IgD-negative memory B cell (primary cell): ENCODE data around the gene SGCD. TPM values are rescaled to one million over a fixed set of nuclear protein-coding genes. Genes with fewer than 3 reads are reported as not detected.
A peak's percentile ranks its signal among the peaks of the same experiment; 100 is the strongest.

ENCODE experiments used
- H3K27ac Mint-ChIP-seq, 3 donors: one replicate each; pipeline ENCODE4 v1.8.0; 2020 to 2022; ENCODE audit warnings: mild to moderate bottlenecking in 3 of 3, mixed read lengths in 3 of 3, moderate library complexity in 1 of 3
- H3K27me3 Mint-ChIP-seq: one replicate; pipeline ENCODE4 v1.8.0; 2021; ENCODE audit warnings: mixed read lengths
- H3K36me3 Mint-ChIP-seq: one replicate; pipeline ENCODE4 v1.8.0; 2020; ENCODE audit warnings: mild to moderate bottlenecking, mixed read lengths
- H3K4me1 Mint-ChIP-seq, 3 donors: one replicate each; pipeline ENCODE4 v1.8.0; 2020 to 2022; ENCODE audit warnings: mixed read lengths in 3 of 3, mild to moderate bottlenecking in 1 of 3
- H3K4me3 Mint-ChIP-seq, 4 donors: one replicate each; pipeline ENCODE4 v1.8.0; 2020 to 2022; ENCODE audit warnings: mild to moderate bottlenecking in 4 of 4, mixed read lengths in 4 of 4, moderate library complexity in 3 of 4
- H3K9me3 Mint-ChIP-seq, 3 donors: one replicate each; pipeline ENCODE4 v1.8.0; 2020 to 2021; ENCODE audit warnings: mixed read lengths in 3 of 3, mild to moderate bottlenecking in 1 of 3
- polyA plus RNA-seq: library from polyadenylated mRNA; unstranded; fragments of 300-500 nt; fragmentation: Illumina TruSeq; gene quantifications from one replicate; pipeline ENCODE4 v1.2.3, GENCODE V29; 2021

The SGCD gene
- polyA plus RNA-seq, 1 donor from 2014 or later, result not detected

DNA sequence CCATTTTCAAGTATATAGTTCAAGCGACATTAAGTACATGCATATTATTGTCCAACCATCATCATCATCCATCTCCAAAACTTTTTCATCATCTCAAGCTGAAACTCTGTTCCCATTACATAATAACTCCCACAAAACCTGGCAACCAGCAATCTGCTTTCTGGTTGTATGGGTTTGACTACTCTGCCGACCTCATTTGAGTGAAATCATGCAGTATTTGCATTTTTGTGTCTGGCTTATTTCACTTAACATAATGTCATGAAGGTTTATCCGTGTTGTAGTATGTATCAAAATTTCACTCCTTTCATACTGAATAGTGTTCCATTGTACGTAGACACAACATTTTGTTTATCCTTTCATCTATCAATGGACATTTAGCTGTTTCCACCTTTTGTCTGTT, 74.8 kb downstream of the SGCD start:
- Mint-ChIP-seq H3K4me1 (peaks cover 16 to 24% (median 17%) of the 10 kb centered on the region in 3 donors), H3K4me3 (peak overlapping the region; percentile 65 to 94 (median 76)), H3K27me3 (no peaks in the 10 kb centered on the region), H3K36me3 (no peaks in the 10 kb centered on the region), H3K9me3 (no peaks in the 10 kb centered on the region), H3K27ac (peak overlapping the region; percentile 86 to 95 (median 94))

DNA sequence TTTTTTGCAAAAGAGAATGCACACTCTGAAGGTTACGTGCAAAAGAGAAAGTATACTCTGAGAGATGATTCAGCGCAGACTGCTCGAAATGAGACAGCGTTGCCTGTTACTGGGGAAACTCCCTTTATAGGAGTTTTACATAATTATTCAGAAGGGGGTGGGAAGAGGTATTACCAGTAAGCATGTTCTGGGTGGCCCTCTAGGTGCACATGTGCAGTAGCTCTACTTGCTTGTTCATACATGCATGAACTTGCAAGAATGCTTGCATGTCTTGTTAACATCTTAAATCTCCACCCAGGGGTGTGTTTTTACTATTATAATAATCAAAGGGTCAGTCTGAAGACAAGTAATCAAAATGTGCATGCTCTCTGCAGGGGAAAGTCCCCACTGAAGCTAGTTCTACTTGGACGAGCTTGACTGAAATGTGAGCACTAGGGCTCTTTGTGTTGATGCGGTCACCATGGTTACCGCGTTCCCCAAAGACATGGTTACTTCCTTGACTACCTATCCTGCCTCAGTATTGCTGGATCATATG, 75.5 kb downstream of the SGCD start:
- Mint-ChIP-seq H3K27ac (peak overlapping the region; percentile 86 to 95 (median 94)), H3K4me3 (peak overlapping the region; percentile 65 to 94 (median 76)), H3K36me3 (no peaks in the 10 kb centered on the region), H3K27me3 (no peaks in the 10 kb centered on the region), H3K4me1 (peaks cover 16 to 24% (median 17%) of the 10 kb centered on the region in 3 donors), H3K9me3 (no peaks in the 10 kb centered on the region)

GRCh38 chr5:156405988-156406387, 79.0 kb downstream of the SGCD start:
- peak overlapping the region in 2 of 3 donors; percentile 80 to 94 for H3K27ac Mint-ChIP-seq
- H3K27me3 Mint-ChIP-seq, result peaks cover 6% of the 10 kb centered on the region

GRCh38 chr5:156407251-156407650, 80.3 kb downstream of the SGCD start:
- no peaks in the 10 kb centered on the region for H3K36me3 Mint-ChIP-seq
- H3K27me3 Mint-ChIP-seq, result peaks cover 6% of the 10 kb centered on the region
- H3K4me3 Mint-ChIP-seq, result no peak overlapping the region
- peaks cover 10 to 17% (median 11%) of the 10 kb centered on the region in 3 donors for H3K4me1 Mint-ChIP-seq
- no peaks in the 10 kb centered on the region for H3K9me3 Mint-ChIP-seq
- H3K27ac Mint-ChIP-seq, result no peak overlapping the region

More at GRCh38 chr5:156405988-156406387, 79.0 kb downstream of the SGCD start:
- Mint-ChIP-seq H3K36me3 (no peaks in the 10 kb centered on the region), H3K9me3 (no peaks in the 10 kb centered on the region), H3K4me3 (no peak overlapping the region), H3K4me1 (peaks cover 16 to 24% (median 17%) of the 10 kb centered on the region in 3 donors)

GRCh38 chr5:156409834-156410233, 82.9 kb downstream of the SGCD start:
- no peaks in the 10 kb centered on the region for H3K36me3 Mint-ChIP-seq
- H3K27ac Mint-ChIP-seq, result no peak overlapping the region
- H3K4me1 Mint-ChIP-seq, result no peaks in the 10 kb centered on the region
- H3K4me3 Mint-ChIP-seq, result no peak overlapping the region
- peaks cover 8% of the 10 kb centered on the region for H3K27me3 Mint-ChIP-seq
- H3K9me3 Mint-ChIP-seq, result no peaks in the 10 kb centered on the region

- Mint-ChIP-seq H3K4me3 (no peak overlapping the region), H3K27me3 (peaks cover 8% of the 10 kb centered on the region), H3K4me1 (no peaks in the 10 kb centered on the region), H3K27ac (no peak overlapping the region), H3K9me3 (no peaks in the 10 kb centered on the region), H3K36me3 (no peaks in the 10 kb centered on the region)
Observed at GRCh38 chr5:156411185-156411613, 84.2 kb downstream of the SGCD start.

- Mint-ChIP-seq H3K27me3 (peaks cover 8% of the 10 kb centered on the region), H3K9me3 (no peaks in the 10 kb centered on the region), H3K4me1 (no peaks in the 10 kb centered on the region), H3K4me3 (no peak overlapping the region), H3K27ac (no peak overlapping the region), H3K36me3 (no peaks in the 10 kb centered on the region)
Observed at GRCh38 chr5:156411957-156412356, 85.0 kb downstream of the SGCD start.

GRCh38 chr5:156414391-156414790, 87.4 kb downstream of the SGCD start:
- Mint-ChIP-seq H3K4me3 (no peak overlapping the region), H3K9me3 (no peaks in the 10 kb centered on the region), H3K27me3 (peaks cover 5% of the 10 kb centered on the region), H3K36me3 (no peaks in the 10 kb centered on the region), H3K4me1 (no peaks in the 10 kb centered on the region), H3K27ac (no peak overlapping the region)

- no peaks in the 10 kb centered on the region for H3K9me3 Mint-ChIP-seq
- H3K4me1 Mint-ChIP-seq, result no peaks in the 10 kb centered on the region
- H3K36me3 Mint-ChIP-seq, result no peaks in the 10 kb centered on the region
Observed at GRCh38 chr5:156419661-156420060, 92.7 kb downstream of the SGCD start.

GRCh38 chr5:156420665-156421064, 93.7 kb downstream of the SGCD start:
- no peak overlapping the region for H3K27ac Mint-ChIP-seq

More at GRCh38 chr5:156419661-156420060, 92.7 kb downstream of the SGCD start:
- Mint-ChIP-seq H3K27me3 (peaks cover 4% of the 10 kb centered on the region), H3K4me3 (no peak overlapping the region), H3K27ac (no peak overlapping the region)

DNA sequence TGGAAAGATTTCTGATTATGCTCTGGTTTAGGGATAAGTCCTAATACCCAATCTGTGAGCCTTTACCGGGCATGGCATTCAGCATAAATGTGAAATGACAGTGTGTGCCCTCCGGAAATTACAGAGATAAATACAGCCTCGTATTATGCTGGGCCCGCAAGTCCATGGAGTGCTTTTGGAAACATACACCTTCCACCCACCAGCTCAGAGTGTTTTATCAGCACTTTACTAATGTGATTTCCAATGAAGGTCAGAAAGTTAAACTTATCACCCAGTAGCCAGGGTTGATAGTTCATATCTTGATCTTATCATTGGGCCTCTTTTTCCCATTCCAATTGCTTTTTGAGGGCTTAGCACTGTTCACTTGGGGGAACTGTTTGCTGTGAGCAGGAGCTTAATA, 94.8 kb downstream of the SGCD start:
- Mint-ChIP-seq H3K4me1 (no peaks in the 10 kb centered on the region), H3K36me3 (no peaks in the 10 kb centered on the region), H3K4me3 (no peak overlapping the region), H3K27ac (no peak overlapping the region), H3K27me3 (peaks cover 4% of the 10 kb centered on the region), H3K9me3 (no peaks in the 10 kb centered on the region)

More at GRCh38 chr5:156420665-156421064, 93.7 kb downstream of the SGCD start:
- H3K36me3 Mint-ChIP-seq, result no peaks in the 10 kb centered on the region
- peaks cover 4% of the 10 kb centered on the region for H3K27me3 Mint-ChIP-seq
- no peak overlapping the region for H3K4me3 Mint-ChIP-seq
- H3K4me1 Mint-ChIP-seq, result no peaks in the 10 kb centered on the region
- no peaks in the 10 kb centered on the region for H3K9me3 Mint-ChIP-seq

DNA sequence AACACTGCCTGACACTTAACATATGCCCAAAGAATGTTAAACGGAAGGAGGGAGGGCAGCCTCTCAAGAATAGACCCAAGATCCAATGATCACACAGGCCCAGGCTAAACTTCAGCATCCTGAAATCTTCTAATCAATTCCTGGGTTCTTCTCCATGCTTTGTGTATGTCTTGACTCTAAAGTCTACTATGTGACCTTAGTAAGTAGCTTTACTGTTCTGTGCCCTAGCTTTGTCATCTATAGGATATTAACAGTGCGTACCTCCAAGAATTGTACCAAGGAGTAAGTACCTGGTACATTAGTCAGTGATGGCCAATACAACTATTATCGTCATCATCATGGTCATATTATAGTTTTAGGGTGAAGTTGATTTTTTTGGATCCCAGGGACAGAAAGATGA, 96.6 kb downstream of the SGCD start:
- Mint-ChIP-seq H3K27ac (no peak overlapping the region), H3K4me3 (no peak overlapping the region), H3K4me1 (peaks cover 0 to 4% (median 2%) of the 10 kb centered on the region in 3 donors), H3K36me3 (no peaks in the 10 kb centered on the region), H3K9me3 (no peaks in the 10 kb centered on the region), H3K27me3 (peaks cover 4% of the 10 kb centered on the region)

DNA sequence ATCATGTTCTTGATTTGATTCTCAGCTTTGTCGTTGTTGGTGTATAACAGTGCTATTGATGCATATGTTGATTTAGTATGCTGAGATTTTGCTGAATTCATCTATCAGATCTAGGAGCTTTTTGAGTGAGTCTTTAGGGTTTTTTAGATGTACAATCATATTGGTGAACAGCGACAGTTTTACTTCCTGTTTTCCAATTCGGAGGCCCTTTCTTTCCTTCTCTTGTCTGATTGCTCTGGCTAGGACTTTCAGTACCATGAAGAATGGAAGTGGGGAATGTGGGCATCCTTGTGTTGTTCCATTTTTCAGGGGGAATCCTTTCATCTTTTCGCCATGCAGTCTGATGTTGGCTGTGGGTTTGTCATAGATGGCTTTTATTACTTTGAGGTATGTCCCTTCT, 100.4 kb downstream of the SGCD start:
- H3K27ac Mint-ChIP-seq, result no peak overlapping the region
- no peaks in the 10 kb centered on the region for H3K36me3 Mint-ChIP-seq
- no peak overlapping the region for H3K4me3 Mint-ChIP-seq
- H3K27me3 Mint-ChIP-seq, result peaks cover 5% of the 10 kb centered on the region
- peaks cover 0 to 9% (median 5%) of the 10 kb centered on the region in 3 donors for H3K4me1 Mint-ChIP-seq
- peaks cover 0 to 5% (median 2%) of the 10 kb centered on the region in 3 donors for H3K9me3 Mint-ChIP-seq

- Mint-ChIP-seq H3K9me3 (peaks cover 0 to 5% (median 2%) of the 10 kb centered on the region in 3 donors), H3K27me3 (peaks cover 3% of the 10 kb centered on the region), H3K4me3 (no peak overlapping the region), H3K36me3 (no peaks in the 10 kb centered on the region), H3K4me1 (peaks cover 0 to 7% (median 5%) of the 10 kb centered on the region in 3 donors), H3K27ac (peak overlapping the region in 1 of 3 donors; percentile 45)
Observed at GRCh38 chr5:156431956-156432829, 105.2 kb downstream of the SGCD start.

DNA sequence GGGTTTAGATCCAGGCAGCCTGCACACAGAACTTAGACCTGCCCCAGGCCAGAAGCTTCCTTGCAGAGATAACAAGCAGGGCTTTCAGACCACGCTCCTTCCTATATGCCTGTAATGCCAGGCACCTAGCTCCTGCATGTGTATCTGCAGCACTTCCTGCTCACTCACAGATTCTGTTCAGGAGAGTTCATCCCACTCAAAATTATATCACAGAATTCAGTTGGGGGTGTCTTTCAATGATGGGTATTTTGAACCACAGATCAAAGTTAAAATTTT, 105.8 kb downstream of the SGCD start:
- H3K4me3 Mint-ChIP-seq, result no peak overlapping the region
- H3K27ac Mint-ChIP-seq, result peak overlapping the region in 1 of 3 donors; percentile 45
- H3K4me1 Mint-ChIP-seq, result peaks cover 0 to 5% (median 3%) of the 10 kb centered on the region in 3 donors
- H3K27me3 Mint-ChIP-seq, result peaks cover 3% of the 10 kb centered on the region
- H3K9me3 Mint-ChIP-seq, result peaks cover 0 to 5% (median 2%) of the 10 kb centered on the region in 3 donors
- no peaks in the 10 kb centered on the region for H3K36me3 Mint-ChIP-seq
